GM19467 (cell line): ENCODE results near the gene DEF6.
"Not testable (repeated sequence)": the region's sequence is repeated elsewhere in the genome, so short reads cannot be mapped to it uniquely, and the experiment has no call there.

Experiments used
- ATAC-seq: cut with Tn5 transposase; IDR thresholded peaks from one replicate; pipeline ENCODE4 v1.9.1; 2021; ENCODE audit warnings: mild to moderate bottlenecking, moderate library complexity; ENCODE audit not compliant: unreplicated experiment

The DEF6 gene

GRCh38 chr6:35278708-35279107, 18.9 kb upstream of the DEF6 start:
- no peak for ATAC-seq

GRCh38 chr6:35280903-35281302, 16.7 kb upstream of the DEF6 start:
- ATAC-seq: no peak

- no peak for ATAC-seq
Observed at GRCh38 chr6:35282472-35282871, 15.1 kb upstream of the DEF6 start.

- no peak for ATAC-seq
Observed at GRCh38 chr6:35283361-35283760, 14.3 kb upstream of the DEF6 start.

GRCh38 chr6:35287671-35288396, 9.8 kb upstream of the DEF6 start:
- no peak for ATAC-seq

- no peak for ATAC-seq
Observed at GRCh38 chr6:35288834-35289233, 8.8 kb upstream of the DEF6 start.

GRCh38 chr6:35291491-35291890, 6.1 kb upstream of the DEF6 start:
- ATAC-seq: no peak

GRCh38 chr6:35292494-35292893, 5.1 kb upstream of the DEF6 start:
- ATAC-seq: no peak

GRCh38 chr6:35293681-35294080, 3.9 kb upstream of the DEF6 start:
- no peak for ATAC-seq

- ATAC-seq: no peak
Observed at GRCh38 chr6:35294308-35294945, 3.2 kb upstream of the DEF6 start.

- ATAC-seq: no peak
Observed at GRCh38 chr6:35295036-35295435, 2.6 kb upstream of the DEF6 start.

GRCh38 chr6:35295521-35296315, 1.9 kb upstream of the DEF6 start:
- ATAC-seq: no peak

GRCh38 chr6:35296931-35297600, 552 bp upstream of the DEF6 start:
- ATAC-seq: no peak

GRCh38 chr6:35298625-35299140, 1.1 kb downstream of the DEF6 start:
- ATAC-seq: no peak

GRCh38 chr6:35299674-35300073, 2.1 kb downstream of the DEF6 start:
- ATAC-seq: no peak

GRCh38 chr6:35300848-35301247, 3.2 kb downstream of the DEF6 start:
- ATAC-seq: no peak

GRCh38 chr6:35302604-35303241, 5.1 kb downstream of the DEF6 start:
- ATAC-seq: peak; percentile 73

- no peak for ATAC-seq
Observed at GRCh38 chr6:35304299-35304698, 6.7 kb downstream of the DEF6 start.

GRCh38 chr6:35305117-35305516, 7.5 kb downstream of the DEF6 start:
- no peak for ATAC-seq

- not testable (repeated sequence) for ATAC-seq
Observed at GRCh38 chr6:35307138-35307537, 9.5 kb downstream of the DEF6 start.

GRCh38 chr6:35308543-35308942, 10.9 kb downstream of the DEF6 start:
- not testable (repeated sequence) for ATAC-seq
